HG02571 (cell line): Measurements from ENCODE around the gene PRAME.
"Not testable (repeated sequence)": the region's sequence is repeated elsewhere in the genome, so short reads cannot be mapped to it uniquely, and the experiment has no call there.

Experiments used
- ATAC-seq: cut with Tn5 transposase; IDR thresholded peaks from one replicate; pipeline ENCODE4 v1.9.1; 2021; ENCODE audit warnings: mild to moderate bottlenecking, moderate library complexity; ENCODE audit not compliant: unreplicated experiment

The PRAME gene

GRCh38 chr22:22526125-22526912 lies 32.7 kb downstream of the PRAME start:
- ATAC-seq, result no peak

- ATAC-seq, result no peak
Observed at GRCh38 chr22:22523494-22523893, 35.6 kb downstream of the PRAME start.

GRCh38 chr22:22521631-22522030 lies 37.4 kb downstream of the PRAME start:
- ATAC-seq, result no peak

- no peak for ATAC-seq
Observed at GRCh38 chr22:22520667-22521602, 38.1 kb downstream of the PRAME start.

GRCh38 chr22:22520020-22520656 lies 38.9 kb downstream of the PRAME start, which contains the start of gene ZNF280A:
Gene ZNF280A (minus strand): TSS chr22:22520270. CDS start chr22:22515630, 4,640 bp downstream.
- no peak for ATAC-seq

- ATAC-seq, result no peak
Observed at GRCh38 chr22:22519591-22519990, 39.5 kb downstream of the PRAME start.

GRCh38 chr22:22516992-22517391 lies 42.1 kb downstream of the PRAME start:
- ATAC-seq, result no peak

GRCh38 chr22:22515890-22516289 lies 43.2 kb downstream of the PRAME start:
- ATAC-seq, result no peak

GRCh38 chr22:22514431-22514830 lies 44.6 kb downstream of the PRAME start:
- not testable (repeated sequence) for ATAC-seq

- no peak for ATAC-seq
Observed at GRCh38 chr22:22513619-22514018, 45.4 kb downstream of the PRAME start.

- ATAC-seq, result no peak
Observed at GRCh38 chr22:22512951-22513350, 46.1 kb downstream of the PRAME start.

- not testable (repeated sequence) for ATAC-seq
Observed at GRCh38 chr22:22510833-22511232, 48.2 kb downstream of the PRAME start.

- ATAC-seq, result not testable (repeated sequence)
Observed at GRCh38 chr22:22509912-22510311, 49.2 kb downstream of the PRAME start.

- ATAC-seq, result peak; percentile 83
Observed at GRCh38 chr22:22508274-22509176, 50.5 kb downstream of the PRAME start, which contains the start of gene ZNF280B. Gene ZNF280B (minus strand): TSS chr22:22508742. CDS start chr22:22489398, 19,344 bp downstream.

- no peak for ATAC-seq
Observed at GRCh38 chr22:22507743-22508273, 51.3 kb downstream of the PRAME start.

GRCh38 chr22:22506736-22507135 lies 52.3 kb downstream of the PRAME start:
- no peak for ATAC-seq

GRCh38 chr22:22498267-22498666 lies 60.8 kb downstream of the PRAME start:
- no peak for ATAC-seq
